NCI-H1092 treated with DMSO at 0.1 percent for 48 hours (cell line): ENCODE data around the gene CRYGB.
"Not testable (repeated sequence)": the region's sequence is repeated elsewhere in the genome, so short reads cannot be mapped to it uniquely, and the experiment has no call there.

Source experiments
- DNase-seq: peaks from one replicate; lab custom pipeline; 2025; lab: John Stamatoyannopoulos, UW

The CRYGB gene

DNA sequence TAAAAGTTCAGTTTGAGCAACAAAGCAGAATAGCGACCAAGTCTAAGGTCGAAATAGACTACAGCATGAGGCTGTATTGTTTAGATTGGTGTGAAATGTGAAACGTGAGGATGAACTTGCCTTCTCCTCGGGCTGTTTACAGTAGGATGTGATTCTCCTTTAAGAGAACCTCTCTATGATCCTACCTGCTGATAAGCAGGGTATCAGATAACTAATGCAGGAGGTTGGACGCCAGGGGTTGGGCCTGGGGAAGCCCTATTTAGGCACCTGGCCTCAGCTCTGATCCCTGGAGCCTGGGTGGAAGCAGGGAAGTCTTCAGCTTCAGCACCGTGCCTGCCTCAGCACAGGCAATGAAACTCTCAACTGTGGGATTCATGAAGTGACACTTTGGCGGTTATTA is 33.0 kb downstream of the CRYGB start:
- DNase-seq: no peak

DNA sequence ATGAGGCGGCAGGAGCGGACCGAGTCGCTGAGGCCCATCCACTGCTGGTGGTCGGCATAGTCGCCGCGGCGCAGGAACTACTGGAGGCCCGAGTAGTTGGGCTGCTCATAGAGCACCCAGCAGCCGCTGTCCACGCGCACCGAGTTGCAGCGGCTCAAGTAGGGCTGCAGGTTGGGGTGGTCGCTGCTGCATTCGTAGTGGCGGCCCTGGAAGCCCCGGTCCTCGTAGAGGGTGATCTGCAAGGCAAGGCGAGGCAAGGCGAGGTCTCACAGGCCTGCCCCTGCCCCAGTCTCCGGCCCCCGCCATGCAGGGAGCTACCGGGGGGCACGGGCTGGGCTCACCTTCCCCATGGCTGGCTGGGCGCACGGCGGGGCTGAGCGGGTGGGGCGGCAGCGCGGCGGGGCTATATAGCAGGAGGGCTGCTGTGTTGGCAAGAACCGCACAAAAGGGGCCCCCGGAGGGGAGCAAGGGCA is 33.6 kb downstream of the CRYGB start:
- DNase-seq: not testable (repeated sequence)

- DNase-seq: no peak
Measured at GRCh38 chr2:208103616-208104015, 42.3 kb downstream of the CRYGB start.

GRCh38 chr2:208101716-208102631 is 44.0 kb downstream of the CRYGB start:
- DNase-seq: peak; percentile 25

DNA sequence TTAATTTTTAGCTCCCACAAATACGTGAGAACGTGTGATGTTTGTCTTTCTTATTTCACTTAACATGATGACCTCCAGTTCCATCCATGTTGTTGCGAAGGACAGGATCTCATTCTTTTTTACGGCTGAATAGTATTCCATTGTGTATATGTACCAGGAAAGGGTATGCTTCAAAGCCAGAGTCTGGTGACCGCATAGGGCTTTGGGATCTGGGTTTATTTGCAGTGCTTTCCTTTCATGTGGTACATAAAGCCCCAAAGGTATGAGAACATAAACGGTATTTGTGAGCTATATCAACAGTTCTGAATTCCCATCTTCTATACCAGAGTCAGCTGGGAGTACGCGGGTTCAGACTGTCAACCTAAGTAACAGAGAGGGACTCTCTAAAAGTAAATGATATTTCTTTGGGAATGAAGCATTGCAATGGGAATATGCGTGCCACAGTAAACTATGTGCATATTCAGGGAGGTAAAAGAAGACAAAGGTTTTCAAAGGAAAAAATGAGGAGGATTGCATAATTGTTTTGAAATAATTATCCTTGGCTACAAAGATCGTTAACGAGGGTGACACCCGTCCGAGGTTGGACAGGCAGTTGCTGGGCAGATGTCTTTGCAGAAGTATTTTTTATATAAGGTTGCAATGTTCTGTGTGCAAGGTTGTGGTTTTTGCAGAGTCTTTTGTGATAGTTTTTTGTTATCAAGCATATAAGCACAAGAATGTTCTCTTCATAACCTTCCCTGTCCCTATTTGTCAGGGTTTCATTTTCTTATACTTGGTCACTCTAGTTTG is 46.1 kb downstream of the CRYGB start:
- DNase-seq: no peak

- DNase-seq: not testable (repeated sequence)
Measured at GRCh38 chr2:208098701-208099100, 47.3 kb downstream of the CRYGB start.

- DNase-seq: no peak
Measured at GRCh38 chr2:208098267-208098666, 47.7 kb downstream of the CRYGB start.

DNA sequence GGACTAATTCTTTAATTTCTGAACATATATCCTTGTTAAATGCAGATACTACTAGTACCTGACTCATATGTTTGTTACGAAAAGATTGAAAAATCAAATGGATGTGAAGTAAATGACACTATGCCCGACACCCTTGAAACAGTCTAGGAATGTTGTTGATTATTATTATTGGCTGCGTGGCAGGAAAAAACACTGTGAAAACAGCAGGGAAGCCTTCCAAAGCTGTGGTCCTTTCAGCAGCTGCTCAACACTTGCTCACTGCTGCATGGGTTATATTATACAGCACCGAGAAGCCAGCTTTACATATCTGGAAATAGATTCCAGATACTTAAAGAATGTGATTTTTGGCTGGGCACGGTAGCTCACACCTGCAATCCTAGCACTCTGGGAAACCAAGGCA is 48.2 kb downstream of the CRYGB start:
- DNase-seq: no peak

DNA sequence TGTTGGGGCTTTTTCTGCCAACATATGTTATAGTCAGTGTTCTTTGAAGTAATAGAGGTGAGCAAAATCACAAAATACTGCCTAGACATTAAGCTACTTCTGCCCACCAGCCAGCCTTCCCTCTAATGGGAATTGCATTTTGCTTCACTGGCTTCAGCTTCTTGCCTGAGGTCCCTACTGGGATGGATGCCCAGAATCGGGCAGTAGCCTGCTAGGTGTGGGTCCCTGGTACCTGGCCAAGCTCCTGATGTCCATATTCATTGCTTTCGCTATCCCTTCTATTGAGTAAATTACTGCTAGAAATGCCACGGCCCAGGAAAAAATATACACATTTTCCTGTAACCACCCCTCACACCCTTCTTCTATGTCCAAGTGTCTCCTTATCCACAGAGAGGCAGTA is 48.6 kb downstream of the CRYGB start:
- no peak for DNase-seq

- no peak for DNase-seq
Measured at GRCh38 chr2:208096080-208096479, 49.9 kb downstream of the CRYGB start.

- no peak for DNase-seq
Measured at GRCh38 chr2:208093128-208093527, 52.8 kb downstream of the CRYGB start.
